Dendritic cell treated with granulocyte-macrophage colony-stimulating factor and Interleukin-4, amounts not matched to agents 40 ng/mL and 50 ng/mL, for 4 days (primary cell): Measurements from ENCODE around the gene MYO10.

Experiments used
- H3K27ac Mint-ChIP-seq: one replicate; pipeline ENCODE4 v1.8.0; 2022; ENCODE audit warnings: mild to moderate bottlenecking, mixed read lengths
- H3K27me3 Mint-ChIP-seq: one replicate; pipeline ENCODE4 v1.8.0; 2022; ENCODE audit warnings: mild to moderate bottlenecking, mixed read lengths
- H3K36me3 Mint-ChIP-seq: one replicate; pipeline ENCODE4 v1.8.0; 2022; ENCODE audit warnings: low read depth, mixed read lengths
- H3K4me1 Mint-ChIP-seq: one replicate; pipeline ENCODE4 v1.8.0; 2022; ENCODE audit warnings: low read depth, mixed read lengths
- H3K4me3 Mint-ChIP-seq: one replicate; pipeline ENCODE4 v1.8.0; 2022; ENCODE audit warnings: mild to moderate bottlenecking, moderate library complexity, mixed read lengths
- H3K9me3 Mint-ChIP-seq: one replicate; pipeline ENCODE4 v1.8.0; 2022; ENCODE audit warnings: mixed read lengths
- intact Hi-C: fragments of 100-400 bp; cut with micrococcal nuclease; formaldehyde crosslinking; loops from one replicate; pipeline ENCODE4 v1.15.0; 2022

Gene MYO10

DNA sequence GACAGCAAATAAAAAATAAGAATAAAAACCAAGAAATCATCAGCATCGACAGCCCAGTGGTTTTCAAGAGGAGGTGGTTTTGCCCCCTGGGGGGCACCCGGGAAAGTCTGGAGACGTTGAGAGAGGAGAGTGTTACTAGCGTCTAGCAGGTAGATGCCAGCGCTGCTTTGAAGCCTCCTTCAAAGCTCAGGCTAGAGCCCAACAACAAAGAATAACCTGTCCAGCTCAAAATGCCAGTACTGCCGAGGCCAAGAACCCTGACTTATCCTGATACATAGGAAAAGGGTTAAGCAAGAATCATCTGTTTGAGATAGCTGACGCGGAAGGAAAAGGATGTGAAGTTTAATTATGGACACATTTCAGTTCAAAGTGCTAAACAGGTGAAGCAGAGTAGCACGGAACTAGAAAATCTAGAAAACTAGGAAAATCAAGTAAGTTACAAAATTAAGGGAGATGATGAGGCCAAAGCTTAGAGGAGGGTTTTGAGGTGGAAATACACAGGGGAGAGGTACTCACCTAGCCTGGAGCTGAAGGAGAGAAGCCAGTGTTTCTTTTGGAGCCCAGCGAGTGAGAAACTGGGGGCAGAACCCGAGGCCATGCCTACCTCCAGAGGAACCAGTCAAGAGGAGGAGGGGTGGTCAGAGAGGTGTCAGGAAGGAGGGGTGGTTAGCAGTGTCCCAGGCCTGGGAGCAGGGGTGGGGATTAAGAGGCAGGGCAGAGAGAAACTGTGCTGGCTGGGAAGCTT is 198.3 kb downstream of the MYO10 start:
- no peaks in the 10 kb centered on the region for H3K9me3 Mint-ChIP-seq
- H3K27ac Mint-ChIP-seq, result no peak overlapping the region
- H3K4me3 Mint-ChIP-seq, result no peak overlapping the region
- H3K27me3 Mint-ChIP-seq, result peaks cover 14% of the 10 kb centered on the region
- no peaks in the 10 kb centered on the region for H3K36me3 Mint-ChIP-seq
- no peaks in the 10 kb centered on the region for H3K4me1 Mint-ChIP-seq
- intact Hi-C loops, result no loop called here

DNA sequence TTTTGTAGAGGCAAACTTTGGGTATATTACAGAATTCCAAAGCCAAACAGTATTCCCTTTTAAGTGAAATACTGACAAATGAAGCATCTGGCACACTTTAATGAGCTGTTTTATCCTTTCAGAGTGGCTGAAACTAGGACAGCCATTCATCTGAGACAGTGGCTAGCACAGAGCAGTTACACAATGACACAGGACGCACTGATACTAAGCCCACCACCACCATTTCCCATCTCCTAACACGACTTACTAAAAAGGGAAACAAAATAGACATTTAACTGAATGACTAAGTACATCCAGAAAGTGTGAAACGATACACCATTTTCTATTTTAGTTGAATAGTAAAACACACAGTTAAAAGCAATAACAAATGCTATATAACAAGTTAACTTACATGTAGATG is 198.9 kb downstream of the MYO10 start:
- intact Hi-C loops, result no loop called here
- no peaks in the 10 kb centered on the region for H3K36me3 Mint-ChIP-seq
- H3K4me3 Mint-ChIP-seq, result no peak overlapping the region
- no peaks in the 10 kb centered on the region for H3K4me1 Mint-ChIP-seq
- H3K27ac Mint-ChIP-seq, result no peak overlapping the region
- H3K27me3 Mint-ChIP-seq, result peaks cover 14% of the 10 kb centered on the region
- H3K9me3 Mint-ChIP-seq, result no peaks in the 10 kb centered on the region

DNA sequence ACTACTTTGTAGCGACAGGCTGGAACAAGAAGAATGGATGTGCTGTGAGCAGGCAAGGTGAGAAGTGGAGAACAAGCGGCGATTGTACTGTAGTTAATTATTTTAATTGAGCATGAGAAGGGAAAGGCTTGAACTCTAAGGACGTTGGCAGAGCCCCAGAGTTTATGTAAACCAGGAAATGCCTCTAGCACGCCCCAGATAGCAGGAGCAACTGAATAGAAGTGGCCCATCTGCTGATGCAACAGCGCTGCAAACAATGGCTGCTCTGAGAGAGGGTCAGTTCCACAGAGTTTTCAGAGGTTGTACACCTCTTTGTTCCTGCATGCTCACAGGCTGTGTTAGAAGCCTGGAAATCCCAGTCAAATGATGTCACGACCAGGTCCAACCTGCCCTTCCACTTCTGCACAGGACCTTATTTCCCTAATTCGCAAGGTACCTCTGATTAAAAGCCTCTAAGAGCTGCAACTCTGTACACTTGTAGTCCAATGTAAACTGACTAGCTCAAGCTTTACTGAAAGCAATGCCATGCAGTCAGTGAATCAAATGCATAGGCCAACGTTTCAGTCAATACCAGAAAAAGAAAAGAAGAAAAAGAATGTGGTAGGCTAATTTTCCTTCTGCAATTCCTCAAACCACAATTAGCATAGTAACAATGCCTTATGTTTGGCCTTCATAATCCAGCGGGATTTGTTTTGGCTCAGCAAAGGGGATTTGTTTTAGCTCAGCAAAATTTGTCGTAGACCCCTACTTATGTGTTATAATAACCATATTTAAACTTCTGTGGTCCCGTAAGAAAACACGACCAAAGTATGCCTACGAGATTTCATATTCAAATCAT is 199.7 kb downstream of the MYO10 start:
- H3K4me1 Mint-ChIP-seq, result no peaks in the 10 kb centered on the region
- H3K27ac Mint-ChIP-seq, result no peak overlapping the region
- no peaks in the 10 kb centered on the region for H3K9me3 Mint-ChIP-seq
- H3K4me3 Mint-ChIP-seq, result no peak overlapping the region
- intact Hi-C loops, result no loop called here
- H3K36me3 Mint-ChIP-seq, result no peaks in the 10 kb centered on the region
- peaks cover 14% of the 10 kb centered on the region for H3K27me3 Mint-ChIP-seq

DNA sequence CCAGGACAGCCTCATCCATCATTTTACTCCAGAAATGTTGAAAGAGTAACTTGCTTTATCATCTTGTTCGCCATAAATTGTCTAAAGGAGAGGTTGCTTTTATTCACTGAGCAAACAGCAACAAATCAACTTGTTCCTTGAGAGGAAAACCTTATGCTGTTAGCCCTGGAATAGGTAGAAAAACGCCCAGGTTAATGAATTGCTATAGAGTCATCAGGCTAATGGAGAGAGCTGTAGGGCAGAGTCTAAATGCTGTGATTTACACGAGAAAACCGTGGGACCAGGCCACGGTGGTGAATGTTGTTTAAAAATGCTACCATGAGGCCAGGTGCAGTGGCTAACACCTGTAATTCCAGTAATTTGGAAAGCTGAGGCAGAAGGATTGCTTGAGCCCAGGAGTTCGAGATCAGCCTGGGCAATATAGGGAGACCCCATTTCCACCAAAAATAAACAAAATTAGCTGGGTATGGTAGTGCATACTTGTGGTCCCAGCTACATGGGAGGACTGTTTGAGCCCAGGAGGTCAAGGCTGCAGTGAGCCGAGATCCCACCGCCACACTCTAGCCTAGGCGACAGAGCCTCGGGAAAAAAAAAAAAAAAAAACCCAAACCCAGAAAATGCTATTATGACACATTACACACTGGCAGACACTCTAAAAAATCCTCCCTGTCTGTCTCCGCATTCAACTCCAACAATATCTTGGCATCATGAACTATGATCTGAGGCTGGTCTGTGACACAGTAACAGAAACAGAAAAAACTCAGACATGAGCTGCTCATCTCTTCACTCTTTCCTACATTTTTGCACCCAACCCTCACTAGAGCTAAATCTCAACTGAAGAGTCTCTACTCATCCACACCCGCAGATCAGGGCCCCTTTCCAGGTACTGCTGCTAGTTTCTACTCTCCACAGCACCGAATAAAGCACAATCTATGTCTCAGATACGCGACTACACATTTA is 200.7 kb downstream of the MYO10 start:
- intact Hi-C loops, result no loop called here
- Mint-ChIP-seq H3K4me3 (no peak overlapping the region), H3K9me3 (no peaks in the 10 kb centered on the region), H3K4me1 (no peaks in the 10 kb centered on the region), H3K27ac (no peak overlapping the region), H3K27me3 (peaks cover 12% of the 10 kb centered on the region), H3K36me3 (no peaks in the 10 kb centered on the region)

DNA sequence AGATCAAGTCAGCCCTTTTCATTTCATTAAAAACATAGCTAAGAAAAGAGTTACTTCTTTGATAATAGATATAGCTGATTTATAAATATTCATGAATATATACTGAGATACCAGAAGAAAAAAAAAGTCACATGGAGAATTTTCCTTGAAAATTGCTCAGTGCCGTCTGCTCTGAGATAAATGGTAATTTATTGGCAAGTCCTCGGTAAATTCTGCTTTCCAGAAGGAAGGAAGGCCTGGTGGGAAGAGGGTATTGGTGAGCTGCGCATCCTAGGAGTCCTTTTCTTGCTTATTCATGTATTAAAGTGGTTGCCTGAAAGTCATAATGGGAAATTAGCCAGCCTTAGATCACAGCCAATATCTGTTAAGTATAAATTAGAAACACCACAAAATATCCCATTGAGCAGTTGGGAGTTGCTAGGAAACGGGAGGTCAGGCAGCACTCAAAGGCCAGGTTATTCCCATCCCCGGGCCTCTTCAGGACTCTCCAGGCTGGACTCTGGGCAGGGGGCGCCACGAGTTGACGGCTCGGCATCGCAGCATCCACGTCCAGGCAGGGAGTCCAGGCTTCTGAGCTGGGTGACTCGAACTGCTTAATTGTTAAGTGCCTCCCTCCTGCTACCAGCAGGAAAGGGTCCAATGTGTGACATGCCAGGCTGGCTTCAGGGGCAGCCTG is 202.6 kb downstream of the MYO10 start:
- H3K4me3 Mint-ChIP-seq, result no peak overlapping the region
- H3K9me3 Mint-ChIP-seq, result no peaks in the 10 kb centered on the region
- no peak overlapping the region for H3K27ac Mint-ChIP-seq
- no peaks in the 10 kb centered on the region for H3K36me3 Mint-ChIP-seq
- intact Hi-C loops, result no loop called here
- H3K4me1 Mint-ChIP-seq, result no peaks in the 10 kb centered on the region
- H3K27me3 Mint-ChIP-seq, result peaks cover 3% of the 10 kb centered on the region

DNA sequence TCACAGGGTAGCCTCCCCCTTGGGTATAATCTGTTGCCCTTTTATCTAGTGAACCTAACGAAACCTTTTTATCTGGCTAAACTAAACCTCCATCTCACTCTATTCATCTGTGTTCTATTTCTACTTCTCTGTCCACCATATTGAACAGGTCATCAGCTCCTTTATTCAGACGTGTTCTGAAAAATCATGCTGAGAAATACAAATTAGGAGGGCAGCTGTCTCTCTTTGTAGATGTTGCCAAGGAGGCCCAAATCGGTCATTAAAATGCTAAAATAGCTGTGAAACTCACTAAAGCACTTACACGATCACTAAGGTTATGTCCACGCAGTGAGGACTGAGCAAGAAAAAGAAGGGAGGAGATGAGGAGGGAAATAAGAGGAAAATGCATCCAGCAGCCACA is 203.7 kb downstream of the MYO10 start:
- Mint-ChIP-seq H3K27ac (no peak overlapping the region), H3K27me3 (no peaks in the 10 kb centered on the region), H3K36me3 (no peaks in the 10 kb centered on the region), H3K4me1 (peaks cover 9% of the 10 kb centered on the region), H3K4me3 (no peak overlapping the region), H3K9me3 (no peaks in the 10 kb centered on the region)
- intact Hi-C loops, result no loop called here

DNA sequence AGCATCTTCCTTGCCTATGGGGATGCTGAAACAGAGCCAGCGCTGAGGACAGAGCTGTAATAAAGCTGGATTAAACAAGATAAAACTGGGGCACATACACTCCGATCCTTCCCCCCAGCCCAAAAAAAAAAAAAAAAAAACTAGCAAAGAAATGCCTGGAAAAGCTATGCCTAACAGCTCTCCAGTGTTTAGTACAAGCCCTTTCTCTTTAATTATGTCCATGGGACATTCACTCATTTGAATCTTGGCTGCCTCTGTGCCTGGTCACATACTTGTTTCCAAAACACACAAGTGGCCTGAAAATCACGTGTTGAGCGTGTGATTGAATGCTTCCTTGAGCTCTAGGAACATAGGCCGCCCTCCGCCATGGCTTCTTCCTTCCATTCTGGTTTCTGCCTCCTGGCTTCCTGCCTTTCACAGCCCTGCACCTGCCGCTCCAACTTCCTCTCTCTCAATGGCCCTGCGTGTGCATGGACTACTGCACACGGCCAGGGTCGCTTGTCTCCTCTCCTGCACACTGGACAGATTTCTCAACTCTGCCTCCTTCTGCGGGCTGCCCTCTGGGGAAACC is 208.2 kb downstream of the MYO10 start:
- Mint-ChIP-seq H3K9me3 (peaks cover 7% of the 10 kb centered on the region), H3K36me3 (no peaks in the 10 kb centered on the region), H3K4me3 (peak overlapping the region; percentile 35), H3K27ac (no peak overlapping the region), H3K4me1 (peaks cover 9% of the 10 kb centered on the region), H3K27me3 (no peaks in the 10 kb centered on the region)
- intact Hi-C loops, result no loop called here

DNA sequence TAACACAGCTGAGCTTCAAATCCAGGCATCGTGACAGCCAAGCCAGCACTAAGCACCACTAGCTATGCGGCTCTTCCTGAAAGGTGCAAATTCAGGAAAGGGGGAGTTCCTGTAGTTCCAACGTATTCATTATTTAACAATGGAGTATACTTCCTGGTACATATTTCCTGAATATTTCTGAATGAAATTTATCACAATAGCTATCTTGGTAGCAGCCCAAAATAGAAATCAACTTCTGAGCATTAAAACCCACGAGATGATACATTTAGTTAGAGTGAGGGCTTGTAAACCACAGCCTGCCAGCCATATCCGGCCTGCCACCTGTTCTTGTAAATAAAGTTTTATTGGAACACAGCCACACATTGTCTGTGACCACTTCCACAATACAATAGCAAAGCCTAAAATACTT is 209.5 kb downstream of the MYO10 start:
- H3K27me3 Mint-ChIP-seq, result no peaks in the 10 kb centered on the region
- H3K4me3 Mint-ChIP-seq, result no peak overlapping the region
- peaks cover 7% of the 10 kb centered on the region for H3K9me3 Mint-ChIP-seq
- no peak overlapping the region for H3K27ac Mint-ChIP-seq
- H3K4me1 Mint-ChIP-seq, result peaks cover 9% of the 10 kb centered on the region
- intact Hi-C loops, result no loop called here
- no peaks in the 10 kb centered on the region for H3K36me3 Mint-ChIP-seq

DNA sequence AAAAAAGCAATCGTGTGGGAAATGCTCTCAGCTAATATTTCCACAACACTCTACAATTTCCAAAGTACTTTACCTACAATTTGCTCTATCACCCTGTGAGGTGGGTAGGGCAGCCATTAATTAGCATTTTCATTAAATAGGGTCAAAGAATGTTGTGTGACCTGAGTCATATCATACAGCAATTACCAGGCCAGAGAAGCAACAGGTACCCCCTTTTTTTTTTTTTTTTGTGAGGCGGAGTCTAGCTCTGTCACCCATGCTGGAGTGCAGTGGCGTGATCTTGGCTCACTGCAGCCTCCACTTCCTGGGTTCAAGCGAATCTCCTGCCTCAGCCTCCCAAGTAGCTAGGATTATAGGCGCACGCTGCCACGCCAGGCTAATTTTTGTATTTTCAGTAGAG is 210.5 kb downstream of the MYO10 start:
- peaks cover 9% of the 10 kb centered on the region for H3K4me1 Mint-ChIP-seq
- H3K27me3 Mint-ChIP-seq, result no peaks in the 10 kb centered on the region
- intact Hi-C loops, result no loop called here
- no peak overlapping the region for H3K27ac Mint-ChIP-seq
- H3K4me3 Mint-ChIP-seq, result no peak overlapping the region
- H3K36me3 Mint-ChIP-seq, result no peaks in the 10 kb centered on the region
- peaks cover 7% of the 10 kb centered on the region for H3K9me3 Mint-ChIP-seq

DNA sequence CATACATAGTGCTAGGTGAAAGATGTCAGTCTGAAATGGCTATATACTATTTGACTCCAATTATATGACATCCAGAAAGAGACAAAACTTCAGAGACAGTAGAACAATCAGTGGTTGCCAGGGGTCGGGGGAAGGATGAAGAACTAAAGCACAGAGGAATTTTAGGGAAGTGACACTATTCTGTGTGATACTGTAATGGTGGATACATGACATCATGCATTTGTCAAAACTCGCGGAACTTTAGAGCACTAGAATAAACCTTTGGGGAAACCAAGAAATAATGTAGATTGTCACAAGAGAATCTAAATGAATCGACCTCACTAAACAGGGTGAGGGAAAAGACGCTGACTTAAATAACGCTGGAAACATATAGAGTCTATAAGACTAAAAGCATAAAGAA is 212.3 kb downstream of the MYO10 start:
- Mint-ChIP-seq H3K4me3 (no peak overlapping the region), H3K27me3 (no peaks in the 10 kb centered on the region), H3K36me3 (no peaks in the 10 kb centered on the region), H3K27ac (no peak overlapping the region), H3K9me3 (peaks cover 7% of the 10 kb centered on the region), H3K4me1 (peaks cover 9% of the 10 kb centered on the region)
- intact Hi-C loops, result no loop called here

DNA sequence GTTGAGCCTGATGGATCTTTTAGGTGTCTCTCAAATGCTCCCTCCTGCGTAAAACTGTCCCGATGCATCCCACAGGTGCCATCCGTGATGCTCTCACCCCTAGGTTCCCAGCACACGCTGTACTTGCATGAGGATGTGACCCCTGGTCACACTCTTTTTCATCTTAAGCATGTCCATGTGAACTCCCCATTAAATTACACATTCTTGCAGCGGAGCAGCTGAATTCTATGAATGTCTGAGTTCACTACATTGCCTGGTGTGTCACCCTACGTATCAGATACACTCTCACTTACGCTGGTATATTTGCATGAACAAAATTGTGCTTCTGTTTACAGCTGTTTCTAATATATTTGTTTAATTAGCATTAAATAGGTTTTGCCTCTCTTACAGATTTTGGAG is 214.0 kb downstream of the MYO10 start:
- Mint-ChIP-seq H3K4me1 (no peaks in the 10 kb centered on the region), H3K27ac (no peak overlapping the region), H3K4me3 (no peak overlapping the region), H3K9me3 (peaks cover 7% of the 10 kb centered on the region), H3K27me3 (no peaks in the 10 kb centered on the region), H3K36me3 (no peaks in the 10 kb centered on the region)
- intact Hi-C loops, result no loop called here

DNA sequence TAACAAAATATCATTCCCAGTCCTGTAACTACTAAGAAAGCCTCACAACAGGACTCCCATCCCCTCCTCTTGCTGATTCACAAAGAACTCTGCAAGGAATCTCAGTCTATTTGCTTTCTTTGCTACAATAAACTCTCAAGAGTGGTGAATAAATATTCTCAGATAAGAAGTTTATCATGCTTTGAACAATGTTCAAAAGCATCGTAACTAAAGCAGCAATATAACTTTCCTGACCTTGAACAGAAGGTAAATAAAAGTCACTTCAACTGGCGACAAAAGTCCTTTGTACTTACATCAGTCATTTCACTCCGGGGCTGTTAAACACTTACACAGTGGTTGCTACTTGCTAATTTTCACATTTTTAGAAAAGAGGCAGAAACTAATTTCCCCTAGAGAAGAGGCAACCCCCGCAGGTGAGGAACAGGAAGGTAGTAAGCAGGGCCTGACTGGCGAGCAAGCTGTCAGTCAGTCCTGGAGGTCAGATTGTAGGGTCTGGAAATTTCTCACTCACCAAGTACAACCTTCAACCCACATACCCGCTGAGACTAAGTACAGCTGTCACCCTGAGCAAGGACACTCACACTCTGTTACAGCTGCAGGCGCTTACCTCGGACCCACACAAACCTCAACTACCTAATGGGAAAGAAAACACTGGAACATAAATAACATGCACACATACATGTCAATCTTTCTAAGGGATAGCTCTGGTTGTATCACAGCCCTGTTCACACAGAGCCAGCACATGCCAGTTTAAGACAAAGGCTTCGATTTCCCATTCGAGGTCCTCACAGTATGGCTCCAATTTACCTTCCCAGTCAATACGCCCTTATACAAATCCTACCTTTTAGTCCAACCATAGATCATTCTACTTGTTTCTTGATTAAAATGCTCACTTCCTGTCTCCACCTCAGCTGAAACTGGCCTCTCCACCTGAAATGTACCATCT is 214.7 kb downstream of the MYO10 start:
- Mint-ChIP-seq H3K9me3 (peaks cover 7% of the 10 kb centered on the region), H3K36me3 (no peaks in the 10 kb centered on the region)
- intact Hi-C loops, result no loop called here

More for the DNA sequence above, 214.7 kb downstream of the MYO10 start:
- Mint-ChIP-seq H3K4me1 (no peaks in the 10 kb centered on the region), H3K27ac (no peak overlapping the region), H3K4me3 (no peak overlapping the region), H3K27me3 (no peaks in the 10 kb centered on the region)
